SK-N-SH treated with all-trans-retinoic acid at 6 μM for 48 hours (cell line): ENCODE measurements around the gene TLNRD1.

Source experiments
- ATAC-seq: fragments of 200-7000 bp; cut with Tn5 transposase; 3 replicates; pipeline ENCODE4 v1.9.1; 2020; ENCODE audit warnings: mild to moderate bottlenecking, moderate library complexity
- ARNTL ChIP-seq: fragments of 450-650 bp; formaldehyde crosslinking; IDR thresholded peaks from 2 replicates; pipeline ENCODE4 v1.5.0; 2020; ENCODE audit warnings: low read depth, mild to moderate bottlenecking, moderate library complexity, borderline replicate concordance
- BACH2 ChIP-seq: fragments of 250-450 bp; sonication (Bioruptor Pico); IDR thresholded peaks from 2 replicates; pipeline ENCODE4 v1.9.0; 2021; ENCODE audit warnings: mild to moderate bottlenecking, borderline replicate concordance
- CREB5 ChIP-seq: fragments of 250-450 bp; sonication (Bioruptor Pico); IDR thresholded peaks from 2 replicates; pipeline ENCODE4 v1.5.1; 2020; ENCODE audit warnings: low read depth, mild to moderate bottlenecking, moderate library complexity
- CSDC2 ChIP-seq: fragments of 250-450 bp; sonication (Bioruptor Pico); IDR thresholded peaks from 2 replicates; pipeline ENCODE4 v1.5.0; 2020; ENCODE audit warnings: mild to moderate bottlenecking, moderate library complexity
- CSRNP3 ChIP-seq: fragments of 250-450 bp; sonication (Bioruptor Pico); IDR thresholded peaks from 2 replicates; pipeline ENCODE4 v1.5.1; 2021; ENCODE audit warnings: mild to moderate bottlenecking, moderate library complexity
- ESRRG ChIP-seq: fragments of 250-450 bp; sonication (Bioruptor Pico); IDR thresholded peaks from 2 replicates; pipeline ENCODE4 v1.6.1; 2021; ENCODE audit warnings: mild to moderate bottlenecking
- GLIS3 ChIP-seq: fragments of 250-450 bp; sonication (Bioruptor Pico); IDR thresholded peaks from 2 replicates; pipeline ENCODE4 v1.5.0; 2020; ENCODE audit warnings: mild to moderate bottlenecking, moderate library complexity
- ISL1 ChIP-seq: fragments of 250-450 bp; sonication (Bioruptor Pico); IDR thresholded peaks from 2 replicates; pipeline ENCODE4 v2.1.2; 2022; ENCODE audit warnings: mild to moderate bottlenecking, moderate library complexity
- OSR1 ChIP-seq: fragments of 250-450 bp; sonication (Bioruptor Pico); IDR thresholded peaks from 2 replicates; pipeline ENCODE4 v1.8.0; 2022; ENCODE audit warnings: moderate library complexity, mild to moderate bottlenecking, inconsistent platforms
- PATZ1 ChIP-seq: fragments of 250-450 bp; sonication (Bioruptor Pico); IDR thresholded peaks from 2 replicates; pipeline ENCODE4 v1.8.0; 2020; ENCODE audit warnings: mild to moderate bottlenecking, moderate library complexity, borderline replicate concordance
- POU6F1 ChIP-seq: fragments of 250-450 bp; sonication (Bioruptor Pico); IDR thresholded peaks from 2 replicates; pipeline ENCODE4 v1.8.0; 2021; ENCODE audit warnings: low read depth, mild to moderate bottlenecking, moderate library complexity, borderline replicate concordance
- PPARA ChIP-seq: fragments of 250-450 bp; sonication (Bioruptor Pico); IDR thresholded peaks from 2 replicates; pipeline ENCODE4 v1.5.0; 2020; ENCODE audit warnings: mild to moderate bottlenecking, borderline replicate concordance
- RARB ChIP-seq: fragments of 250-450 bp; sonication (Bioruptor Pico); IDR thresholded peaks from 2 replicates; pipeline ENCODE4 v1.8.0; 2021; ENCODE audit warnings: mild to moderate bottlenecking, moderate library complexity
- SNAI2 ChIP-seq: fragments of 250-450 bp; sonication (Bioruptor Pico); IDR thresholded peaks from 2 replicates; pipeline ENCODE4 v1.5.0; 2020; ENCODE audit warnings: mild to moderate bottlenecking, moderate library complexity
- TCF4 ChIP-seq: fragments of 250-450 bp; sonication (Bioruptor Pico); IDR thresholded peaks from 2 replicates; pipeline ENCODE4 v1.8.0; 2021; ENCODE audit warnings: mild to moderate bottlenecking, moderate library complexity, borderline replicate concordance
- TSHZ2 ChIP-seq: fragments of 250-450 bp; sonication (Bioruptor Pico); IDR thresholded peaks from 2 replicates; pipeline ENCODE4 v1.5.0; 2020; ENCODE audit warnings: mild to moderate bottlenecking, moderate library complexity
- ZC3H10 ChIP-seq: fragments of 250-450 bp; sonication (Bioruptor Pico); IDR thresholded peaks from 2 replicates; pipeline ENCODE4 v1.5.1; 2021; ENCODE audit warnings: mild to moderate bottlenecking, moderate library complexity
- ZFP3 ChIP-seq: fragments of 250-450 bp; sonication (Bioruptor Pico); IDR thresholded peaks from 2 replicates; pipeline ENCODE4 v1.5.0; 2020; ENCODE audit warnings: mild to moderate bottlenecking, moderate library complexity
- ZFP30 ChIP-seq: fragments of 450-650 bp; formaldehyde crosslinking; IDR thresholded peaks from 2 replicates; pipeline ENCODE4 v1.5.0; 2022; ENCODE audit warnings: mild to moderate bottlenecking, moderate library complexity
- ZNF70 ChIP-seq: fragments of 450-650 bp; formaldehyde crosslinking; IDR thresholded peaks from 2 replicates; pipeline ENCODE4 v1.5.0; 2020; ENCODE audit warnings: mild to moderate bottlenecking, moderate library complexity
- ZNF8 ChIP-seq: fragments of 450-650 bp; formaldehyde crosslinking; IDR thresholded peaks from 2 replicates; pipeline ENCODE4 v1.5.0; 2020; ENCODE audit warnings: mild to moderate bottlenecking, moderate library complexity

The TLNRD1 gene

GRCh38 chr15:81050259-81050658 lies 49.5 kb downstream of the TLNRD1 start:
- no peak for ATAC-seq
- TF ChIP-seq RARB (no peak), OSR1 (CRISPR knock-in tag) (no peak), SNAI2 (CRISPR knock-in tag) (no peak), ZFP30 (no peak), POU6F1 (CRISPR knock-in tag) (no peak), ZNF70 (CRISPR knock-in tag) (no peak), ZFP3 (CRISPR knock-in tag) (no peak), ZC3H10 (CRISPR knock-in tag) (no peak), ESRRG (CRISPR knock-in tag) (no peak), ARNTL (CRISPR knock-in tag) (no peak), TSHZ2 (no peak), BACH2 (CRISPR knock-in tag) (no peak), TCF4 (CRISPR knock-in tag) (no peak)
- TF ChIP-seq, all 23 proteins: peak for 0

- ATAC-seq = no peak
- no peak for TF ChIP-seq TCF4 (CRISPR knock-in tag)
- TF ChIP-seq CSRNP3 = no peak
- no peak for TF ChIP-seq PPARA (CRISPR knock-in tag)
- no peak for TF ChIP-seq CSDC2 (CRISPR knock-in tag)
- TF ChIP-seq ZC3H10 (CRISPR knock-in tag) = no peak
- TF ChIP-seq ZNF70 (CRISPR knock-in tag) = no peak
- TF ChIP-seq GLIS3 (CRISPR knock-in tag) = no peak
- no peak for TF ChIP-seq POU6F1 (CRISPR knock-in tag)
- TF ChIP-seq ZNF8 = no peak
- TF ChIP-seq ZFP3 (CRISPR knock-in tag) = no peak
- TF ChIP-seq ARNTL (CRISPR knock-in tag) = no peak
- no peak for TF ChIP-seq PATZ1 (CRISPR knock-in tag)
These were observed 50.1 kb downstream of the TLNRD1 start for GRCh38 chr15:81050805-81051204.

GRCh38 chr15:81052046-81052445 lies 51.3 kb downstream of the TLNRD1 start:
- no peak for TF ChIP-seq ISL1 (CRISPR knock-in tag)
- TF ChIP-seq ZFP30 = no peak
- TF ChIP-seq TCF4 (CRISPR knock-in tag) = no peak
- TF ChIP-seq PATZ1 (CRISPR knock-in tag) = no peak
- no peak for TF ChIP-seq CSRNP3
- TF ChIP-seq RARB = no peak
- no peak for TF ChIP-seq CREB5 (CRISPR knock-in tag)
- TF ChIP-seq GLIS3 (CRISPR knock-in tag) = no peak
- no peak for TF ChIP-seq ZFP3 (CRISPR knock-in tag)
- ATAC-seq = no peak
